Lower leg skin (tissue), 4 donors: ENCODE data around the gene SHFL. TPM values are rescaled to one million over a fixed set of nuclear protein-coding genes. Genes with fewer than 3 reads are reported as not detected.

Experiments used
- DNase-seq, 2 donors: peaks; one replicate each; pipeline ENCODE4 v3.0.0-alpha.2; 2019; ENCODE audit warnings: low spot score in 2 of 2
- H3K4me3 ChIP-seq: fragments of 200-600 bp; sonication (generic); 2 replicates; pipeline ENCODE4 v1.5.1; 2017; ENCODE audit warnings: mild to moderate bottlenecking, low read depth; ENCODE audit not compliant: poor library complexity, severe bottlenecking
- CTCF ChIP-seq, 3 donors: fragments of 450-650 bp; IDR thresholded peaks; one replicate each; pipeline ENCODE4 v1.5.1; 2016; ENCODE audit warnings: antibody characterized with exemption in 3 of 3, mild to moderate bottlenecking in 3 of 3, moderate library complexity in 2 of 3
- POLR2A ChIP-seq, 2 donors: fragments of 450-650 bp; IDR thresholded peaks; one replicate each; pipeline ENCODE4 v1.6.1; 2016 to 2017; ENCODE audit warnings: antibody characterized with exemption in 2 of 2, mild to moderate bottlenecking in 1 of 2, moderate library complexity in 1 of 2
- WGBS, 2 donors: methylation state at CpG; one replicate each; pipeline ENCODE4 v1.1.5; 2018; 5-methylcytosine and 5-hydroxymethylcytosine counted together
- intact Hi-C: fragments of 100-400 bp; cut with DNase I; formaldehyde crosslinking; loops from one replicate; pipeline ENCODE4 v1.15.0; 2023; ENCODE audit warnings: low total_unique reads
- total RNA-seq, 4 donors: library from RNA; depleted of rRNA; stranded (reverse); fragments of >200 nt; gene quantifications; one replicate each; pipeline ENCODE4 v1.1.0, GENCODE V29; 2016

The SHFL gene
- total RNA-seq, 4 donors from 2014 or later = 17.0 to 24.6 (median 23.3) TPM

- whole genome bisulfite sequencing, 2 donors = 70 to 76% methylated on average over 23 to 24 of the region's 26 CpGs
- DNase-seq = no peak
- intact Hi-C loops = loop anchor here (10.0 kb wide), 2 partner anchors 130 to 180 kb away; partner anchors contain the start of gene OLFM2
- TF ChIP-seq CTCF (IDR thresholded peaks at IDR 0.05) (no peak), POLR2A (IDR thresholded peaks at IDR 0.05) (no peak)
- H3K4me3 ChIP-seq = no peak overlapping the region
These were observed 28.7 kb downstream of the SHFL start for GRCh38 chr19:10114651-10115391.

- H3K4me3 ChIP-seq = no peak overlapping the region
- intact Hi-C loops = loop anchor here (10.0 kb wide), 2 partner anchors 129 to 181 kb away; partner anchors contain the start of gene OLFM2
- no peak for DNase-seq
- 82 to 84% methylated on average over 44 to 45 of the region's 45 CpGs for WGBS, 2 donors
- TF ChIP-seq POLR2A (IDR thresholded peaks at IDR 0.05) (no peak), CTCF (IDR thresholded peaks at IDR 0.05) (no peak)
These were observed 29.4 kb downstream of the SHFL start for GRCh38 chr19:10115392-10116084.

GRCh38 chr19:10116085-10116865 lies 30.2 kb downstream of the SHFL start:
- H3K4me3 ChIP-seq = no peak overlapping the region
- intact Hi-C loops = loop anchor here (10.0 kb wide), 2 partner anchors 129 to 181 kb away; partner anchors contain the start of gene OLFM2
- TF ChIP-seq POLR2A (IDR thresholded peaks at IDR 0.05) (no peak), CTCF (IDR thresholded peaks at IDR 0.05) (no peak)
- 80 to 86% methylated on average over 28 to 29 of the region's 35 CpGs for WGBS, 2 donors
- no peak for DNase-seq

GRCh38 chr19:10116866-10117616 lies 30.9 kb downstream of the SHFL start:
- H3K4me3 ChIP-seq = no peak overlapping the region
- TF ChIP-seq CTCF (IDR thresholded peaks at IDR 0.05) = no peak
- TF ChIP-seq POLR2A (IDR thresholded peaks at IDR 0.05) = no peak
- whole genome bisulfite sequencing, 2 donors = 93 to 94% methylated on average over 21 of the region's 21 CpGs
- intact Hi-C loops = loop anchor here (10.0 kb wide), 2 partner anchors 128 to 182 kb away; partner anchors contain the start of gene OLFM2
- no peak for DNase-seq

- no peak for DNase-seq
- no peak for TF ChIP-seq CTCF (IDR thresholded peaks at IDR 0.05)
- no peak for TF ChIP-seq POLR2A (IDR thresholded peaks at IDR 0.05)
- intact Hi-C loops = loop anchor here (10.0 kb wide), 2 partner anchors 126 to 184 kb away; partner anchors contain the start of gene OLFM2
- peak overlapping the region; percentile 77 for H3K4me3 ChIP-seq
- WGBS, 2 donors = 32 to 36% methylated on average over 12 of the region's 12 CpGs
These were observed 32.8 kb downstream of the SHFL start for GRCh38 chr19:10118960-10119359.
